OCI-LY7 (cell line): Measurements from ENCODE around the gene SPAG9.

Experiments used
- CTCF ChIP-seq: fragments of 200-600 bp; sonication (generic); conservative IDR thresholded peaks from 2 replicates; pipeline ENCODE4 v1.5.1; 2014; ENCODE audit warnings: mild to moderate bottlenecking, antibody characterized with exemption, low read length, moderate library complexity, mixed read lengths
- EZH2phosphoT487 ChIP-seq: fragments of 200-600 bp; sonication (generic); IDR thresholded peaks from 2 replicates; pipeline ENCODE4 v1.6.1; 2018; ENCODE audit warnings: low read depth, borderline replicate concordance, mild to moderate bottlenecking, mixed run types, antibody characterized with exemption, low read length, moderate library complexity, mixed read lengths

- TF ChIP-seq CTCF (no peak), EZH2phosphoT487 (no peak)
These were observed 199.6 kb downstream of the SPAG9 start for GRCh38 chr17:50920891-50921586.
